ENCODE data around the gene LCT. TPM values are rescaled to one million over a fixed set of nuclear protein-coding genes. Genes with fewer than 3 reads are reported as not detected.
"Not testable (repeated sequence)": the region's sequence is repeated elsewhere in the genome, so short reads cannot be mapped to it uniquely, and the experiment has no call there.

The LCT gene
- polyA plus RNA-seq, 5 donors, result 0.05 to 0.23 (median 0.12) TPM

- no peak for DNase-seq
Observed at GRCh38 chr2:135832891-135833290, 4.1 kb downstream of the LCT start.

DNA sequence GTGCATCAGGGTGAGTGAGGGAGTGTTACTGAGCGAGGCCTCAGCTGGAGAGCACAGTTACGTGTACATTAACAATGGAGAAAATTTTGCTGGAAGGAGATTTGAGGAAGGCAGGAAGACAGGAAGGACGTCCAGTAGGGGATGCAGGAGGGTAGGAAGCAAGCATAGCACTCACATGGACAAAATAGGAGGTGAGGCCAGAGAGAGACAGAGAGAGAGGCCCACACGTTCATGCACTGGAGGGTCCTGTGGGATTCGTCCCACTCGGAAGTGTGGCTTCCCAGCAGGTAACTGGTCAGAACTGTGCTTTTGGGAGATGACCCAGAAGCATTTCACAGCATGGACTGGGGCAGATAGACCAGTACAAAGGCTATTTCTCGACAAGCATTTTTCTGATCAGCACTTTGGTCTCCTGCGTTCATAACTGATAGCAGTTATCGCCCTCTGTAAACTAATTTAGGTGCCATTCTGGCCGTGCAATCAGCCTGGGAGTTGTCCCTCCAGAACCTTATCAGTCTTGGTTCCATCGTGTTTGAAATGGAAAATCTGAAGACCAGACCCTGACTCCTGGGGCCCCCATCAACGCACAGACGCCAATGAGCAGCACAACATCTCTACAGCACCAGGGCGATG is 5.7 kb downstream of the LCT start:
- DNase-seq, result no peak

- no peak for DNase-seq
Observed at GRCh38 chr2:135829378-135830135, 7.4 kb downstream of the LCT start.

- DNase-seq, result no peak
Observed at GRCh38 chr2:135826544-135826943, 10.4 kb downstream of the LCT start.

GRCh38 chr2:135825550-135826176 is 11.3 kb downstream of the LCT start:
- DNase-seq, result no peak

- no peak for DNase-seq
Observed at GRCh38 chr2:135825131-135825530, 11.9 kb downstream of the LCT start.

GRCh38 chr2:135822855-135823254 is 14.1 kb downstream of the LCT start:
- no peak for DNase-seq

DNA sequence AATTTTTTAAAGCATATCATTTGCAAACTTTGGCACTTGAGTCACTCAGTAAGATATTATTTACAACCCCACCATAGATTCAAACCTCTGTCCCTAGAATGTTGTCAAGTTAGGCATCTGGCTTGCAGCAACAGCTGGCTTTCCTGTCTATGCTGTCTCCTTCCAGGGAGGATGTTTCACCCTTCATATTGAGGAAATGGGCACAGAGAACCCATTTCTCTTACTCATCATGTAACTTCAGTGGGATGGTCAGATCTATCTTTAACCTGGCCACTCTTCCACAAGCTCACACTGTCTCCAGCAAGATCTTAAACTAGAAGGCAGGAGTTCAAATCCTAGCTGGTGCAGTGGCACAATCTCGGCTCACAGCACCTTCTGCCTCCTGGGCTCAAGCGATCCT is 15.8 kb downstream of the LCT start:
- no peak for DNase-seq

DNA sequence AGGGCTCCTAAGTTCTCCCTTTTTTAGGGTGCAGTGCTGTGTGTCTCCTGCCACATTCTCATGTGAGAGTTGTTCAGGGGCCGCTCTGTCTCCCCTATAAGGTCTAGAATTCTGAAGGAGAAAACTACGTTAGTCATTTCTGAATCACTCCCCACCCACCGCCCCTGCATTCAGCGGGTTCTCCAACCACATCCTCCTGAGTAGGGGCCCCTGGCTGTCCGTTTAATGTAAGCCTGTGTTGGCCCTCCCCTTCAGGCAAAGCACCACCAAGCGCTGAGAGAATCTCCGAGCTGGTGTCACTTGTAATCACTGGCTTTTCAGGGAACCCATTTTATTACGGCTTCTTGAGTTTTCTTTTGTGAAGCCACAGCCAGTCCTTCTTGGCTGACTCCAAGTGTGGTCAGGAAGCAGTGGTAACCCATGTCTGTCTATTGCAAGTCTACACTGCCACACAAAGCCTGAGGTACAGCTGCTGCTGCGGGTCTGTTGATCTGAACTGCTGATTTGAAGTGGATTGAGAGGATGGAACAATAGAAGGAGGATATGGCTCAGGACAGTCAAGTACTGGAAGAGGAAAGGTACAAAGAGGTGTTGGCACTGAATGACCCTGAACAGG is 16.9 kb downstream of the LCT start:
- no peak for DNase-seq

- no peak for DNase-seq
Observed at GRCh38 chr2:135818937-135819610, 17.9 kb downstream of the LCT start.

GRCh38 chr2:135817951-135818350 is 19.0 kb downstream of the LCT start:
- DNase-seq, result no peak

DNA sequence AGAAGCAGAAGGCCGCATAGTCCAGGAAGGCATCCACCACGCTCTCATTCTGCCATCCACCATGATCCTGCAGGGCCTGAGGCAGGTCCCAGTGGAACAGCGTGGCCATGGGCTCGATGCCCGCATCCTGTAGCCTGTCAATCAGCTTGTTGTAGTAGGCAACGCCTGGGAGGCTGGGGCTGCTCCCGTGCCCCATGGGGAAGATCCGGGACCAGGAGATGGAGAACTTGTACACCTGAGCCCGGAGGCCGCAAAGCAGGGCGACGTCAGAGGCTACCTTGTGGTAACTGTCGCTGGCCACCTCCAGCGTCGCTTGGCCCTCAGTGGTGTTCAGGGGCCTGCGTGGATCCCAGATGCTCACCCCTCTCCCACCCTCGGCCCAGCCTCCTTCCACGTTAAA is 19.5 kb downstream of the LCT start:
- no peak for DNase-seq

DNA sequence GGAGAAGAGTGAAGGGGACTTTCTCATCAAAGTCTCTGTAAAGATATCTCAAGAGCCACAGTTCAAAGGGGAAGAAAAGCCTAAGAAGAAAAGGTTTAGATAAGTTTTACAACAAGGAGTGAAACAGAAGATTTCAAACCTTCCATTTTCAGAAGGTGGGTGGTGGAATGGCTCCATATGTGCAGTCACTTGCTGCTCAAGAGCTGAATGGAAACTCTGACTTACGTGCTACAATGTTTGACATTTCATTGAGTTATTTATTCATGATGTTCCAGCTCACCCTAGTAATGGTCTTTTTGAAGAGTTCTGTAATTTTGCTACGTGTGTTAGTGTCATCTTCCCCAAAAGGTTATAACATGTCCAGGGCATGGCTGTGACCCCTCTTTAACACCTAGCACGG is 21.7 kb downstream of the LCT start:
- no peak for DNase-seq

DNA sequence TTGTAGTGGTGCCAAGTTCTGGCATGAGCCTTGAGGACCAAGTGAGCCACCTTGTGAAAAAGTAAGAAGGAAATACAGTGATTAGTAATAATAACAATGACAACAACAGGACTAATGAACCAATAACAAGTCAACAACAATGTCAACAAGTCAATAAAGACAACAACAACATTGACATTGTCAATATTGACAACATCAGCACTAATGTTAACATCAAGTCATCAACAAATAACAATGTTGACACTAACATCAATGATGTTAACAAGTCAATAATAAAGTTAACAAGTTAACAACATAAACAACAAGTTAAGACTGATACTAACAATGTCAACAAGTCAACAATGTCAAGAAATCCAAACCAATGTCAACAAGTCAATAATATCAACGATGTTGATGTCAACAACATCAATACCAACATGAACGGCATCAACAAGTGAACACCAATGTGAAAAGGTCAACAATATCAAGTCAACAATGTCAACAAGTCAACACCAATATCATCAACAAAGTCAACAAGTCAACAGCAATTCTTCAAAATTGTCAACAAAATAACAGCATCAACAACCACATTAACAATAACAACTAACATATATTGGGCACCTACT is 24.0 kb downstream of the LCT start:
- DNase-seq, result no peak

GRCh38 chr2:135807874-135808273 is 29.1 kb downstream of the LCT start:
- DNase-seq, result not testable (repeated sequence)

- no peak for DNase-seq
Observed at GRCh38 chr2:135803278-135803677, 33.7 kb downstream of the LCT start.

DNA sequence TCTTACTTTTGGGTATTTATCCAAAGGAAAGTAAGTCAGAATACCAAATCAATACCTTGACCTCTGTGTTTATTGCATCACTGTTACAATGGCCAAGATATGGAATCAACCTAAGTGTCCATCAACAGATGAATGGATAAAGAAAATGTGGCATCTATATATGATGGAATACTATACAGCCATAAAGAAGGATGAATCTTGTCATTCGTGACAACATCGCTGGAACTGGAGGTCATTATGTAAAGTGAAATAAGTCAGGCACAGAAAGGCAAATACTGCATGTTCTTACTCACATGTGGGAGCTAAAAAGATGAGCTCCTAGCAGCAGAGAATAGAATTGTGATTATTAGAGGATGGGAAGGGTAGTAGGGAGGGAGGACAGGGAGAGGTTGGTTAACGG is 34.6 kb downstream of the LCT start:
- DNase-seq, result no peak

DNA sequence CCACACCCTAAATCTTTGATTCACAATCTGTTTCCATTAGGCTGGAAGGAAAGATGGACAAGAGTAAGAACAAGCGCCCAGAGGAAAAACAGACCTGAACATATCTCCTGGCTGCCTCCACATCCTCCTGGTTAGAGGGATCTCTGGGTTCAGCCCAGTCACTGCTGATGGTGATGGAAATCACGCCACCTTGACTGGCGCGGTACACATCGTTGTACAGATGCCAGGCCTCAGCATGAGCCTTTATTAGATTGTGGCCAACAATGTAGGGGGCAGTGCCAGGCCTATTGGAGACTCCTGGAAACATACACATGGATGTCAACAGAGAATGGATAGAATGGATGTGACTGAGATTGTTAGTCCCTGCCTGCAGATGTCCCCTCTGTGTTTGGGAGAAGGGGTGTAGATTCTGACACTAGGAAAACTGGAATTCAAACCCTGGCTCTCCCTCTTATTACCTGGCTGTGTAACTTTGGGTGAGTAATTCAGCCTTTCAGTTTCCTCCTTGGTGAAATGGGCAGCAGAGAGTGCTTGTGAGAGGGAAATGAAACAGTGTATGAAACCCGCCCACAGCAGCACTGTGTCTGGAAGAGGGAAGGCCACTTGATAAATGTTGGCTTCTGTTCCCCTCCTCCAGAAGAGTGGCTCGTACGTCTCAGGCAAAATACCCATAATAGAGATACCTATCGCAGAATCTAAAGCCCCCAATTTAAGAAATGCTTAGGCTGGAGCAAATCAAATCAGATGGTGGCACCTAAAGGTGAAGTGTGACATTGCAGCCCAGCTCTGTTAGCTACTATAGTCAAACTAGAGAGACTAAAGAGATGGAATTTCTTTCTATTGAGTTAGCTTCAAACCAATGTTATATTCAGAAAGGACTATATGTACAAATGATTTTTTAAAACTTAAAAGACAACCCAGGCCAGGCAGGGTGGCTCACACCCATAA is 36.2 kb downstream of the LCT start:
- DNase-seq, result no peak

DNA sequence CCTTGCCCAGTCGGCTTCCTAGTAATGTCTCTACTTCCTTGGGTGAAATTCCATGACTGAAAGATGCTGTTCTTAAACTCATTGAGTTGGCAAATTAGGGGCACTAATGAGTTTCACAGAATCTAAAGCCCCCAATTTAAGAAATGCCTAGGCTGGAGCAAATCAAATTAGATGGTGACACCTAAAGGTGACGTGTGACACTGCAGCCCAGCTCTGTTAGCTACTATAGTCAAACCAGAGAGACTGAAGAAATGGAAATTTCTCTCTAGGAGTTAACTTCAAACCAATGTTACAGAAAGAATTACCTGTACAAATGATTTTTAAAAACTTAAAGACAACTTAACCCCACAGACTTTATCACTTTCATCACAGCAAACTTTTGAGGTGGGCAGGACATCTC is 37.2 kb downstream of the LCT start:
- no peak for DNase-seq

DNA sequence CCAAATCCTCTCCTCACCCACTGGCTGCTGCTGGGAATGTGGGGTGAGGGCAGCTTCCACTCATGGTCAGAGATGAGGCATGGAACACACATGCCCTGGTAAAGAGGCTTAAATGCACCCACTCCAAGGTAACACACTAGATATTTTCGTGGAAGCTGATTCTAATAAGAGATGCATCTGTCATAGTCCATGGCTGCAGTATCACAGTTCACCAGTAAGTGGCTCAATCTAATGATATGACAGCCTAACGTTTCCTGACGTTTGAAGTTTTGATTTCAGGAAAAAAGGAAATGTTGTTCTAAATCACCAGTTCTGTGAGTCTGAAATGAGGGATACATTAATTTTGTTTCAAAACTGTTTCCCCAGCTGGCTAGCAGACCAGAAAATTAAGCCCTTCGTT is 38.2 kb downstream of the LCT start:
- DNase-seq, result no peak

- DNase-seq, result no peak
Observed at GRCh38 chr2:135798275-135798705, 38.7 kb downstream of the LCT start.

All from right lung (tissue), 5 donors.